Smooth muscle cell (in vitro differentiated cells): Measurements from ENCODE around the gene PPP2R5A. TPM values are rescaled to one million over a fixed set of nuclear protein-coding genes. Genes with fewer than 3 reads are reported as not detected.

ENCODE experiments used
- DNase-seq: peaks from one replicate; lab custom pipeline; 2025; ENCODE audit not compliant: unreplicated experiment; lab: John Stamatoyannopoulos, UW
- H2AFZ ChIP-seq: fragments of 200-600 bp; sonication (generic); 2 replicates; pipeline ENCODE4 v1.6.0; 2016; ENCODE audit warnings: antibody characterized with exemption, low read depth, mild to moderate bottlenecking
- H3F3A ChIP-seq: fragments of 200-600 bp; sonication (generic); 2 replicates; pipeline ENCODE4 v1.6.0; 2017; ENCODE audit warnings: antibody characterized with exemption, low read depth
- H3K27ac ChIP-seq: fragments of 200-600 bp; sonication (generic); 2 replicates; pipeline ENCODE4 v1.5.1; 2016; ENCODE audit warnings: low read depth, mild to moderate bottlenecking
- H3K27me3 ChIP-seq: fragments of 200-600 bp; sonication (generic); 2 replicates; pipeline ENCODE4 v1.6.1; 2016; ENCODE audit warnings: low read depth, mild to moderate bottlenecking
- H3K36me3 ChIP-seq: fragments of 200-600 bp; sonication (generic); 2 replicates; pipeline ENCODE4 v1.5.1; 2016; ENCODE audit warnings: low read depth
- H3K4me1 ChIP-seq: fragments of 200-600 bp; sonication (generic); 2 replicates; pipeline ENCODE4 v1.5.1; 2016; ENCODE audit warnings: low read depth
- H3K4me2 ChIP-seq: fragments of 200-600 bp; sonication (generic); 2 replicates; pipeline ENCODE4 v1.6.0; 2016; ENCODE audit warnings: mild to moderate bottlenecking
- H3K4me3 ChIP-seq: fragments of 200-600 bp; sonication (generic); 2 replicates; pipeline ENCODE4 v1.5.1; 2016; ENCODE audit warnings: mild to moderate bottlenecking
- H3K79me2 ChIP-seq: fragments of 200-600 bp; sonication (generic); 2 replicates; pipeline ENCODE4 v1.6.0; 2016; ENCODE audit warnings: low read depth, mild to moderate bottlenecking
- H3K9ac ChIP-seq: fragments of 200-600 bp; sonication (generic); 2 replicates; pipeline ENCODE4 v1.6.0; 2016; ENCODE audit warnings: low read depth
- H3K9me3 ChIP-seq: fragments of 200-600 bp; sonication (generic); replicated peaks from 2 replicates; pipeline ENCODE4 v1.5.1; 2016; ENCODE audit warnings: low read depth
- H4K20me1 ChIP-seq: fragments of 200-600 bp; sonication (generic); 2 replicates; pipeline ENCODE4 v1.6.0; 2016; ENCODE audit warnings: low read depth
- WGBS: methylation state at CpG from one replicate; pipeline ENCODE4 v1.1.7; 2016; ENCODE audit warnings: low lambda C conversion rate; 5-methylcytosine and 5-hydroxymethylcytosine counted together
- polyA plus RNA-seq: library from polyadenylated mRNA; unstranded; fragments of >200 nt; fragmentation: Nextera tagmentation; extraction: Ambion mirVana; gene quantifications from 2 replicates; pipeline ENCODE4 v1.2.1, GENCODE V29; 2016
- total RNA-seq: library from RNA; depleted of rRNA; stranded (reverse); fragments of >200 nt; gene quantifications from 2 replicates; pipeline ENCODE4 v1.2.3, GENCODE V29; 2014
- TF ChIP-seq, protein P1 (sequence below): fragments of 200-600 bp; sonication (generic); IDR thresholded peaks from 2 replicates; pipeline ENCODE4 v1.5.1; 2017; ENCODE audit warnings: borderline replicate concordance, mild to moderate bottlenecking, antibody characterized with exemption; ENCODE audit not compliant: insufficient read depth, poor library complexity, severe bottlenecking

Gene PPP2R5A
- total and polyA plus RNA-seq, 2 experiments from 2014 or later: 12.3 to 17.6 TPM

DNA sequence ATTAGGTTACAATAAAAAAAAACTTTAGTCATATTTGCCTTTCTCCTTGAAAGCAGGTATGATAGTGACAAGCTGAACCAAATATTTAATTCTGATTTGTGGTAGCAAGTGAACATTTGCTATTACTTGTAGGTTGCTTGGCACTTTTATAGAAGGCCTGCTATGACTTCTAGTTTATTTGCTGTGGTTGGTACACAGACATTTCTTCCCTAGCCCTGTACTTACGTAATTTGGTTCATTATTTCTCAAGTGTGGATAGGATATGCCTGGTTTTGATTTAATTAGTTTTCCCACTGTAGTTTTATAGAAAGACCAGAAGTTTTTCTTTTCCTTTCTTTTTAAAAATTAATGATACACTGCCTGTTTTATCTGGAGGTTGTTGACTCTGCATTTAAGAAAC, 55.9 kb downstream of the PPP2R5A start:
- Histone ChIP-seq H3K79me2 (no peaks in the 10 kb centered on the region), H3K4me1 (no peaks in the 10 kb centered on the region), H3K27me3 (no peaks in the 10 kb centered on the region), H3K4me2 (no peak overlapping the region), H3K4me3 (no peak overlapping the region), H3K27ac (no peak overlapping the region), H3K9ac (no peak overlapping the region), H3K9me3 (no peaks in the 10 kb centered on the region), H4K20me1 (no peaks in the 10 kb centered on the region), H3F3A (no peaks in the 10 kb centered on the region), H2AFZ (no peak overlapping the region), H3K36me3 (no peaks in the 10 kb centered on the region)
- 85% methylated on average over 1 of the region's 1 CpG for WGBS
- DNase-seq: no peak
- TF ChIP-seq, protein P1, sequence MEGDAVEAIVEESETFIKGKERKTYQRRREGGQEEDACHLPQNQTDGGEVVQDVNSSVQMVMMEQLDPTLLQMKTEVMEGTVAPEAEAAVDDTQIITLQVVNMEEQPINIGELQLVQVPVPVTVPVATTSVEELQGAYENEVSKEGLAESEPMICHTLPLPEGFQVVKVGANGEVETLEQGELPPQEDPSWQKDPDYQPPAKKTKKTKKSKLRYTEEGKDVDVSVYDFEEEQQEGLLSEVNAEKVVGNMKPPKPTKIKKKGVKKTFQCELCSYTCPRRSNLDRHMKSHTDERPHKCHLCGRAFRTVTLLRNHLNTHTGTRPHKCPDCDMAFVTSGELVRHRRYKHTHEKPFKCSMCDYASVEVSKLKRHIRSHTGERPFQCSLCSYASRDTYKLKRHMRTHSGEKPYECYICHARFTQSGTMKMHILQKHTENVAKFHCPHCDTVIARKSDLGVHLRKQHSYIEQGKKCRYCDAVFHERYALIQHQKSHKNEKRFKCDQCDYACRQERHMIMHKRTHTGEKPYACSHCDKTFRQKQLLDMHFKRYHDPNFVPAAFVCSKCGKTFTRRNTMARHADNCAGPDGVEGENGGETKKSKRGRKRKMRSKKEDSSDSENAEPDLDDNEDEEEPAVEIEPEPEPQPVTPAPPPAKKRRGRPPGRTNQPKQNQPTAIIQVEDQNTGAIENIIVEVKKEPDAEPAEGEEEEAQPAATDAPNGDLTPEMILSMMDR: no peak

DNA sequence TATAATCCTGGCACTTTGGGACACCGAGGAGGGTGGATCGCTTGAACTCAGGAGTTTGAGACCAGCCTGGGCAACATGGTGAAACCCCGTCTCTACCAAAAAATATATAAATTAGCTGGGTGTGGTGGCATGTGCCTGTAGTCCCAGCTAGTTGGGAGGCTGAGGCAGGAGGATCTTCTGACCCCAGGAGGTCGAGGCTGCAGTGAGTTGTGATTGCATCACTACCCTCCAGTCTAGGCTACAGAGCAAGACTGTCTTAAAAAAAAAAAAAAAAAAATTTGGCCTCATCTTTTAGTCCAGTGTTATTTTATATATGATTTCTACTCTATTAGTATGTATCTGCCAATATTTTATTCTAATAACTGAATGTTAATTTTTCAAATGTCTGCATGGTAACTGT, 59.7 kb downstream of the PPP2R5A start:
- WGBS: 96% methylated on average over 4 of the region's 4 CpGs
- Histone ChIP-seq H3K4me2 (no peak overlapping the region), H3K9me3 (no peaks in the 10 kb centered on the region), H3K4me3 (no peak overlapping the region), H3K4me1 (no peaks in the 10 kb centered on the region), H3K9ac (no peak overlapping the region), H2AFZ (no peak overlapping the region), H4K20me1 (peaks cover 5% of the 10 kb centered on the region), H3K79me2 (no peaks in the 10 kb centered on the region), H3K27ac (no peak overlapping the region), H3K36me3 (peaks cover 4% of the 10 kb centered on the region), H3F3A (no peaks in the 10 kb centered on the region), H3K27me3 (no peaks in the 10 kb centered on the region)
- TF ChIP-seq, protein P1: no peak
- DNase-seq: no peak

DNA sequence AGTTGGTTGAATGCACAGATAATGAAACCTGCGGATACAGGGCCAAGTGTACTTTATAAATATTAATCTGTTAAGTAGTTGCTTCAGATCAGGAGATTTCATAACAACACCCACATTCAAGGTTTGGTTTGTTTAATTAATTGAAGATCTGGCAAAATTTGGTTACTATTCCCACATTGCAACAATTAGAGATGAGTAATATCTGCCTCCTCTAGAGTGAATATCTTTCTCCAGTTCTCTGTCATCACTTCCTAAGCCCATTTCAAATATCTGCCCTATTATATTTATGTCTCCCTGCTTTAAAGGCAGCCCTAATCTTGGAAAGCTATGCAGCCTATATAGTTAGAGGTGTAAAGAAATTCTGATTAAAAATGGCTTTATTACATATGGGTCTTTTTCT, 61.4 kb downstream of the PPP2R5A start:
- no peak overlapping the region for H3K4me2 ChIP-seq
- H2AFZ ChIP-seq: no peak overlapping the region
- H3K27me3 ChIP-seq: no peaks in the 10 kb centered on the region
- TF ChIP-seq, protein P1: no peak
- 97% methylated on average over 1 of the region's 1 CpG for WGBS
- no peaks in the 10 kb centered on the region for H3K79me2 ChIP-seq
- H3K4me3 ChIP-seq: no peak overlapping the region
- no peaks in the 10 kb centered on the region for H3F3A ChIP-seq
- H3K27ac ChIP-seq: no peak overlapping the region
- H4K20me1 ChIP-seq: peaks cover 5% of the 10 kb centered on the region
- no peak for DNase-seq
- no peaks in the 10 kb centered on the region for H3K4me1 ChIP-seq
- peaks cover 4% of the 10 kb centered on the region for H3K36me3 ChIP-seq
- H3K9me3 ChIP-seq: no peaks in the 10 kb centered on the region
- H3K9ac ChIP-seq: no peak overlapping the region

DNA sequence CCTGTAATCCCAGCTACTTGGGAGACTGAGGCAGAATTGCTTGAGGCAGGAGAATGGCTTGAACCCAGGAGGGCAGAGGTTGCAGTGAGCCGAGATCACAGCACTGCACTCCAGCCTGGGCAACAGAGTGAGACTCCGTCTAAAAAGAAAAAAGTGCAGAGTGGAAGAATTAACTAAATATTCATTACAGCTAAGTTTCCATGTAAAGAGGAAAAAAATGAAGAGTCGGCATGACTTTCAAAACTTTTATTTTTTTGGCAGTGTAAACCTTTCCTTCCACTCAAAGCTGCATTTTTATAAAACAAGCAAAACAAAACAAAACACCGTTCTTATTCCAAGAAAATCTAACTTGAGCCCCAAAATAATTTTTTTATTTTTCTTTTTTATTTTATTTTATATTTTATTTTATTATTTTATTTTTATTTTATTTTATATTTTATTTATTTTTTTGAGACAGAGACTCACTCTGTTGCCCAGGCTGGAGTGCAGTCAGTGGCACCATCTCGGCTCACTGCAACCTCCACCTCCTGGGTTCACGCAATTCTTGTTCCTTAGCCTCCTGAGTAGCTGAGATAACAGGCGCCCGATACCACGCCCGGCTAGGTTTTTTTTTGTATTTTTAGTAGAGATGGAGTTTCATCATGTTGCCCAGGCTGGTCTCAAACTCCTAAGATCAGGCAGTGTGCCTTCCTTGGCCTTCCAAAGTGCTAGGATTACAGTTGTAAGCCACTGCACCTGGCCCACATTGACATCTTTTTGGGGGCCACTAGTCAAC, 66.6 kb downstream of the PPP2R5A start:
- no peaks in the 10 kb centered on the region for H3K27me3 ChIP-seq
- no peak overlapping the region for H3K9ac ChIP-seq
- TF ChIP-seq, protein P1: no peak
- H3K4me1 ChIP-seq: no peaks in the 10 kb centered on the region
- 97% methylated on average over 10 of the region's 10 CpGs for WGBS
- H4K20me1 ChIP-seq: peaks cover 2% of the 10 kb centered on the region
- no peak overlapping the region for H3K4me2 ChIP-seq
- no peak overlapping the region for H3K4me3 ChIP-seq
- no peak for DNase-seq
- H3K79me2 ChIP-seq: no peaks in the 10 kb centered on the region
- H2AFZ ChIP-seq: no peak overlapping the region
- H3F3A ChIP-seq: no peaks in the 10 kb centered on the region
- peaks cover 10% of the 10 kb centered on the region for H3K36me3 ChIP-seq
- no peaks in the 10 kb centered on the region for H3K9me3 ChIP-seq
- H3K27ac ChIP-seq: no peak overlapping the region
